Chondrocyte (in vitro differentiated cells): ENCODE results near the gene NUF2. TPM values are rescaled to one million over a fixed set of nuclear protein-coding genes. Genes with fewer than 3 reads are reported as not detected.

Source experiments
- DNase-seq: peaks from one replicate; pipeline ENCODE4 v3.0.0; 2021; ENCODE audit warnings: mixed read lengths, low spot score
- H3K27ac Mint-ChIP-seq: one replicate; pipeline ENCODE4 v1.8.0; 2021; ENCODE audit warnings: mild to moderate bottlenecking, moderate library complexity, mixed read lengths; ENCODE audit not compliant: unreplicated experiment
- H3K27me3 Mint-ChIP-seq: 2 replicates; pipeline ENCODE4 v1.8.0; 2021; ENCODE audit warnings: low read depth, mixed read lengths
- H3K36me3 Mint-ChIP-seq: 2 replicates; pipeline ENCODE4 v1.8.0; 2021; ENCODE audit warnings: low read depth, mixed read lengths
- H3K4me1 Mint-ChIP-seq: 2 replicates; pipeline ENCODE4 v1.8.0; 2021; ENCODE audit warnings: low read depth, mild to moderate bottlenecking, mixed read lengths
- H3K4me3 Mint-ChIP-seq: one replicate; pipeline ENCODE4 v1.8.0; 2021; ENCODE audit warnings: mild to moderate bottlenecking, moderate library complexity, mixed read lengths; ENCODE audit not compliant: unreplicated experiment
- H3K9me3 Mint-ChIP-seq: 2 replicates; pipeline ENCODE4 v1.8.0; 2021; ENCODE audit warnings: low read depth, mixed read lengths
- total RNA-seq: library from RNA; stranded (reverse); gene quantifications from 3 replicates; pipeline ENCODE4 v1.2.1, GENCODE V29; 2021
- TF ChIP-seq, protein P1 (sequence below): fragments of 200-600 bp; sonication (generic); IDR thresholded peaks from 2 replicates; pipeline ENCODE4 v1.5.0; 2021; ENCODE audit warnings: antibody characterized with exemption, mild to moderate bottlenecking, moderate library complexity

The NUF2 gene
- total RNA-seq, 1 donor from 2014 or later = 4.3 TPM

DNA sequence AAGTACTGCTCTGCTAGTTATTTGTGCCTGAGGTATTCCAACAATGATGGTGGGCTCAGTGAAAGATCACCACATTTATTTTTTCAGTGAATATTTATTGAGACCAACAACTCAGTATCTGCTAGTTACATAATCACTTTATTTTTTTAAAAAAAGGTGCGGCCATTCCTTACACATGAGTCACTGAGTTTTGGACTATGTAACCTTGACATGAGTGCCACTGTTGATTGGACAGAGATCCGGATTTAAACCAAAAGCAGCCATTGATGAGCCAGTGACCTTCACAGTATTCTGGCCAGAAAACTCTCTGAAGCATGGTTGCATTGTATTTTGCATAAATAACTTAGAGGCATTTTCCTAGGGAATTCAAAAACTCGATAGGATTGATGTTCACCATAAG lies 79.5 kb downstream of the NUF2 start:
- TF ChIP-seq, protein P1, sequence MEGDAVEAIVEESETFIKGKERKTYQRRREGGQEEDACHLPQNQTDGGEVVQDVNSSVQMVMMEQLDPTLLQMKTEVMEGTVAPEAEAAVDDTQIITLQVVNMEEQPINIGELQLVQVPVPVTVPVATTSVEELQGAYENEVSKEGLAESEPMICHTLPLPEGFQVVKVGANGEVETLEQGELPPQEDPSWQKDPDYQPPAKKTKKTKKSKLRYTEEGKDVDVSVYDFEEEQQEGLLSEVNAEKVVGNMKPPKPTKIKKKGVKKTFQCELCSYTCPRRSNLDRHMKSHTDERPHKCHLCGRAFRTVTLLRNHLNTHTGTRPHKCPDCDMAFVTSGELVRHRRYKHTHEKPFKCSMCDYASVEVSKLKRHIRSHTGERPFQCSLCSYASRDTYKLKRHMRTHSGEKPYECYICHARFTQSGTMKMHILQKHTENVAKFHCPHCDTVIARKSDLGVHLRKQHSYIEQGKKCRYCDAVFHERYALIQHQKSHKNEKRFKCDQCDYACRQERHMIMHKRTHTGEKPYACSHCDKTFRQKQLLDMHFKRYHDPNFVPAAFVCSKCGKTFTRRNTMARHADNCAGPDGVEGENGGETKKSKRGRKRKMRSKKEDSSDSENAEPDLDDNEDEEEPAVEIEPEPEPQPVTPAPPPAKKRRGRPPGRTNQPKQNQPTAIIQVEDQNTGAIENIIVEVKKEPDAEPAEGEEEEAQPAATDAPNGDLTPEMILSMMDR = no peak
- no peaks in the 10 kb centered on the region for H3K4me1 Mint-ChIP-seq
- H3K9me3 Mint-ChIP-seq = no peaks in the 10 kb centered on the region
- H3K27me3 Mint-ChIP-seq = peaks cover 38% of the 10 kb centered on the region
- no peak for DNase-seq
- no peaks in the 10 kb centered on the region for H3K36me3 Mint-ChIP-seq
- H3K27ac Mint-ChIP-seq = no peak overlapping the region
- no peak overlapping the region for H3K4me3 Mint-ChIP-seq

Other genes starting within 250 kb of the NUF2 start
- 103 to 448 TPM (median 423 TPM) in 3 replicates for gene RGS5, start 119.0 kb upstream of the NUF2 start, total RNA-seq